ENCODE data around the gene FBXL19. TPM values are rescaled to one million over a fixed set of nuclear protein-coding genes. Genes with fewer than 3 reads are reported as not detected.
A peak's percentile ranks its signal among the peaks of the same experiment; 100 is the strongest.

FBXL19 gene
- total RNA-seq, 1 experiment from 2014 or later: 70.8 TPM

DNA sequence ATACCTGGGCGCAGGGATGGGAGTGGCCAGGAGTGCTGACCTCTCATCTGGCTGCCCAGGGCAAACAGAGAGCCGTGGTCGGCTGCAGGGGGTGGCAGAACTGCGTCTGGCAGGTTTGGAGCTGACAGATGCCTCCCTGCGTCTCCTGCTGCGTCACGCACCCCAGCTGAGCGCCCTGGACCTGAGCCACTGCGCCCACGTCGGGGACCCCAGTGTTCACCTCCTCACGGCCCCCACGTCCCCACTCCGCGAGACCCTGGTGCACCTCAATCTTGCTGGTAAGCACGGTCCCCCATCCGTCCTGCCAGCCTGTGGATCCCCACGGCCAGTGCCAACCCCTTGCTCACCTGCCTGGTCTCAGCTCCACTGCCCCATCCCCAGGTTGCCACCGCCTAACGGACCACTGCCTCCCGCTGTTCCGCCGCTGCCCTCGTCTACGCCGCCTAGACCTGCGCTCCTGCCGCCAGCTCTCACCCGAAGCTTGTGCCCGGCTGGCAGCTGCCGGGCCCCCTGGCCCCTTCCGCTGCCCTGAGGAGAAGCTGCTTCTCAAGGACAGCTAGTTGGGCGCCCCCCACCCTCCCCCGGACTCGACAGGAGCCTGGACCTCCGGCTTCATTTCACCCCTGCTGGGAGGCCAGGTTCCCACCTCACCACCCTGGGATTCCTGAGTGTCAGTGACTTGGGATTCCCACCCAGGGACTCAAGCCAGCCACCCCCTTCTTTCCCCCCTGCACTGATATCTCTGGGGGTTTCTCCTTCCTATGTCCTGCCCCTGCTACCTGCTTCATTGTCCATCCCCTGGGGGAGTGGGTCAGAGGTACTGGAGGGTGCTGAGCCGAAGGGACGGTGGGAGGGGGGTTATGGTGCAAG lies 23.5 kb downstream of the FBXL19 start:
- peaks cover 21% of the 10 kb centered on the region for H3K4me1 ChIP-seq (replicated peaks; ENCODE audit: insufficient read depth)
- H3K36me3 ChIP-seq (ENCODE audit: low read depth): peaks cover 17% of the 10 kb centered on the region; the same call in 1 of the 2 replicates
- POLR2A ChIA-PET (ENCODE audit: unreplicated experiment): interaction anchor here (0.6 kb wide), 1 partner anchor 19 kb away, joined by 14 read pairs; no protein-coding TSS in a partner anchor
- no peaks in the 10 kb centered on the region for H3K9me3 ChIP-seq (ENCODE audit: insufficient read depth, low read depth)
- DNase-seq: no peak
- peaks cover 48% of the 10 kb centered on the region; the same call in 1 of the 2 replicates for H3F3A ChIP-seq (ENCODE audit: insufficient read depth, low read depth)
- H3K4me2 ChIP-seq: no peak overlapping the region
- no peak overlapping the region for H3K4me3 ChIP-seq
- no peak overlapping the region for H2AFZ ChIP-seq
- intact Hi-C loops (cut with micrococcal nuclease; ENCODE audit: unreplicated experiment): no loop called here
- no peak overlapping the region for H3K27ac ChIP-seq
- CTCF ChIA-PET: interaction anchor here (0.6 kb wide), 1 partner anchor 24 kb away, joined by 9 read pairs; no protein-coding TSS in a partner anchor
- H3K9me2 ChIP-seq (ENCODE audit: insufficient read depth): no peaks in the 10 kb centered on the region
- peaks cover 24% of the 10 kb centered on the region for H4K20me1 ChIP-seq (ENCODE audit: insufficient read depth)
- no TSS peak for BruUV-seq (replicated peaks)
- no peak for TF ChIP-seq EZH2 (IDR thresholded peaks at IDR 0.05; ENCODE audit: low read depth)
- TF ChIP-seq, protein P1, sequence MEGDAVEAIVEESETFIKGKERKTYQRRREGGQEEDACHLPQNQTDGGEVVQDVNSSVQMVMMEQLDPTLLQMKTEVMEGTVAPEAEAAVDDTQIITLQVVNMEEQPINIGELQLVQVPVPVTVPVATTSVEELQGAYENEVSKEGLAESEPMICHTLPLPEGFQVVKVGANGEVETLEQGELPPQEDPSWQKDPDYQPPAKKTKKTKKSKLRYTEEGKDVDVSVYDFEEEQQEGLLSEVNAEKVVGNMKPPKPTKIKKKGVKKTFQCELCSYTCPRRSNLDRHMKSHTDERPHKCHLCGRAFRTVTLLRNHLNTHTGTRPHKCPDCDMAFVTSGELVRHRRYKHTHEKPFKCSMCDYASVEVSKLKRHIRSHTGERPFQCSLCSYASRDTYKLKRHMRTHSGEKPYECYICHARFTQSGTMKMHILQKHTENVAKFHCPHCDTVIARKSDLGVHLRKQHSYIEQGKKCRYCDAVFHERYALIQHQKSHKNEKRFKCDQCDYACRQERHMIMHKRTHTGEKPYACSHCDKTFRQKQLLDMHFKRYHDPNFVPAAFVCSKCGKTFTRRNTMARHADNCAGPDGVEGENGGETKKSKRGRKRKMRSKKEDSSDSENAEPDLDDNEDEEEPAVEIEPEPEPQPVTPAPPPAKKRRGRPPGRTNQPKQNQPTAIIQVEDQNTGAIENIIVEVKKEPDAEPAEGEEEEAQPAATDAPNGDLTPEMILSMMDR (conservative IDR thresholded peaks at IDR 0.05): no peak
- H3K79me2 ChIP-seq (ENCODE audit: low read depth): peaks cover 4% of the 10 kb centered on the region; the same call in 1 of the 2 replicates
- no peaks in the 10 kb centered on the region for H3K27me3 ChIP-seq (ENCODE audit: insufficient read depth, low read depth)

DNA sequence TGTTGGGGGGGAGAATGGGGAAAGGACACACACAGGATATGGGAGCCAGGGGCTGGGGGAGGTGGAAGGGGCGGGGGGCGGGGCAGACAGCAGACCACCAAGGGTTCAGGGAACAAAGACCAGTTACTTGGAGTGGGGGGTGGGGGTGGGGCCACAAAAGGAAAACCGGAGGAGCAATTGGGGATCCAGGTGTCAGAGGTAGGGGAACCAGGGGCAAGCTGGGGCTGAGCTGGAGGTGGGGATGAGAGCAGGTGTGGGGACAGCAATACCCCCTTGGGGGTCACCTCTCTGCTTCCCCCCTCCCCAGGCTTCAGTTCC lies 24.1 kb downstream of the FBXL19 start:
- no peak overlapping the region for H2AFZ ChIP-seq
- H4K20me1 ChIP-seq (ENCODE audit: insufficient read depth): peaks cover 19% of the 10 kb centered on the region
- BruUV-seq (replicated peaks): no TSS peak
- H3K4me2 ChIP-seq: no peak overlapping the region
- H3K27ac ChIP-seq: no peak overlapping the region
- H3K9me3 ChIP-seq (ENCODE audit: insufficient read depth, low read depth): no peaks in the 10 kb centered on the region
- ChIA-PET POLR2A (ENCODE audit: unreplicated experiment) (no interaction called here), CTCF (interaction anchor here (0.6 kb wide), 2 partner anchors 24 to 190 kb away, joined by 3 to 9 read pairs; no protein-coding TSS in a partner anchor)
- no peak overlapping the region for H3K4me3 ChIP-seq
- no peak for TF ChIP-seq EZH2 (IDR thresholded peaks at IDR 0.05; ENCODE audit: low read depth)
- TF ChIP-seq, protein P1 (conservative IDR thresholded peaks at IDR 0.05): no peak
- H3K27me3 ChIP-seq (ENCODE audit: insufficient read depth, low read depth): no peaks in the 10 kb centered on the region
- peaks cover 50% of the 10 kb centered on the region; the same call in 1 of the 2 replicates for H3F3A ChIP-seq (ENCODE audit: insufficient read depth, low read depth)
- H3K4me1 ChIP-seq (replicated peaks; ENCODE audit: insufficient read depth): peaks cover 15% of the 10 kb centered on the region
- H3K36me3 ChIP-seq (ENCODE audit: low read depth): peaks cover 15% of the 10 kb centered on the region; the same call in 1 of the 2 replicates
- intact Hi-C loops (cut with micrococcal nuclease; ENCODE audit: unreplicated experiment): no loop called here
- DNase-seq: no peak
- peaks cover 4% of the 10 kb centered on the region; the same call in 1 of the 2 replicates for H3K79me2 ChIP-seq (ENCODE audit: low read depth)
- H3K9me2 ChIP-seq (ENCODE audit: insufficient read depth): no peaks in the 10 kb centered on the region

DNA sequence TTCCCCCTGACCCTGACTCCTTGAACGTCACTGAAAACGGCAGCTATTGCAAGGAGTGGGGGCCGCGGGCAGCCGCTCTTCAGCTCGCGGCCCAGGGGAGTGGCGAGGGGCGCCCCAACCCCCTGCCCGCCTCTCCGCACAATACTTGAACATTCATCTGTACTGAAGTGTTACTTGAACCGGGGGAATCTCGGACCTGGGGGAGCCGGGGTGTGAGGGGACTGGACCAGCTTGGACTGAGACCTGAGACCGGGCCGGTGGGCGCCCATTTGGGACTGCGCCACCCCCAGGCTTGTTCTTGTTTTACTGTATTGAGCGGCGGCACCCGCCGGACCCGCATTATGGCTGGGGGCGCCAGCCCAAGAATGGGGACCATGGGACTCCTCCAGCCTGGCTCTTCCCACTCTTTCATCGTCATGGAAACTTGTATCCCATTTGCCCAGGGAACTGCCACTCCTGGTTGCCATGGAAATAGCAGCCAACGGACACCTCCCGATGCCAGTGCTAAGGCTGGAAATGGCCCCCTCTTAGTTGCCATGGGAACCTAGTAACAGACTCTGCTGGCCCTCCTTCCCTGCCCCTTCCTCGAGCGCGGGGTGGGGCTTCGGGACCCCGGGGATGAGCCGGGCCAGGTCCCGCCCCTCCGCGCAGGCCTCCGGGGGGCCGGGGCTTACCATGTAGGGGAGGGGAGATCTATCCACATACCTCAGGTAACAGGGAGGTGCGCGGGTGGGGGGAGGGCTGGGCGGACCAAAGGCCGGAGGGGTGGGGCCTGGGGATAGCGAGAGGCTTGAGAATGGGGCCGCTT lies 24.7 kb downstream of the FBXL19 start:
- peaks cover 9% of the 10 kb centered on the region; the same call in 1 of the 2 replicates for H3K36me3 ChIP-seq (ENCODE audit: low read depth)
- intact Hi-C loops (cut with micrococcal nuclease; ENCODE audit: unreplicated experiment): no loop called here
- no peaks in the 10 kb centered on the region for H3K9me3 ChIP-seq (ENCODE audit: insufficient read depth, low read depth)
- H3F3A ChIP-seq (ENCODE audit: insufficient read depth, low read depth): peaks cover 48% of the 10 kb centered on the region; the same call in 1 of the 2 replicates
- no peaks in the 10 kb centered on the region for H3K9me2 ChIP-seq (ENCODE audit: insufficient read depth)
- POLR2A ChIA-PET (ENCODE audit: unreplicated experiment): no interaction called here
- H3K79me2 ChIP-seq (ENCODE audit: low read depth): no peaks in the 10 kb centered on the region
- no peak overlapping the region for H3K27ac ChIP-seq
- no peak overlapping the region for H2AFZ ChIP-seq
- no TSS peak for BruUV-seq (replicated peaks)
- peak; percentile 90 to 92 for DNase-seq
- H3K4me2 ChIP-seq: peak overlapping the region; percentile 91
- CTCF ChIA-PET: interaction anchor here (0.6 kb wide), 2 partner anchors 23 to 191 kb away, joined by 3 to 9 read pairs; no protein-coding TSS in a partner anchor
- peaks cover 14% of the 10 kb centered on the region for H4K20me1 ChIP-seq (ENCODE audit: insufficient read depth)
- H3K27me3 ChIP-seq (ENCODE audit: insufficient read depth, low read depth): no peaks in the 10 kb centered on the region
- H3K4me3 ChIP-seq: peak overlapping the region; percentile 90
- peaks cover 15% of the 10 kb centered on the region for H3K4me1 ChIP-seq (replicated peaks; ENCODE audit: insufficient read depth)
- TF ChIP-seq EZH2 (IDR thresholded peaks at IDR 0.05; ENCODE audit: low read depth): no peak
- TF ChIP-seq, protein P1 (conservative IDR thresholded peaks at IDR 0.05): no peak
